H54 (cell line): ENCODE data around the gene MID2.
"Not testable (repeated sequence)": the region's sequence is repeated elsewhere in the genome, so short reads cannot be mapped to it uniquely, and the experiment has no call there.

Experiments used
- DNase-seq: peaks from one replicate; pipeline ENCODE4 v3.0.0; 2011; ENCODE audit warnings: low spot score, mixed read lengths; ENCODE audit not compliant: insufficient read length
- FAIRE-seq: peaks from 3 replicates; lab custom pipeline; 2011; peaks lifted over from hg19 to GRCh38; lab: Jason Lieb, UNC
- POLR2A ChIP-seq: IDR thresholded peaks from 2 replicates; pipeline ENCODE4 v1.6.1; 2011; ENCODE audit warnings: low read depth, mild to moderate bottlenecking, low read length

The MID2 gene

GRCh38 chrX:107825698-107826237 lies at the start of gene MID2:
Gene MID2, plus strand, starts transcription at chrX:107825866. Its CDS starts 561 bp downstream, at chrX:107826427.
- peak; percentile 30 for FAIRE-seq
- no peak for TF ChIP-seq POLR2A
- DNase-seq: peak; percentile 47

GRCh38 chrX:107776649-107777535 lies 48.8 kb upstream of the MID2 start:
- peak; percentile 41 for DNase-seq
- FAIRE-seq: peak; percentile 96

GRCh38 chrX:107777536-107777832 lies 48.2 kb upstream of the MID2 start, which contains the start of gene NCBP2L:
Gene NCBP2L, plus strand, starts transcription at chrX:107777733. Its CDS starts 16,488 bp downstream, at chrX:107794221.
- no peak for TF ChIP-seq POLR2A
- no peak for FAIRE-seq
- no peak for DNase-seq

More at GRCh38 chrX:107776649-107777535, 48.8 kb upstream of the MID2 start:
- TF ChIP-seq POLR2A: no peak

- DNase-seq (no peak), FAIRE-seq (no peak)
- no peak for TF ChIP-seq POLR2A
These were observed 45.1 kb upstream of the MID2 start for GRCh38 chrX:107780525-107780924.

- FAIRE-seq (no peak), DNase-seq (no peak)
- no peak for TF ChIP-seq POLR2A
These were observed 37.8 kb upstream of the MID2 start for GRCh38 chrX:107787827-107788226.

- no peak for FAIRE-seq
- DNase-seq: no peak
- TF ChIP-seq POLR2A: no peak
These were observed 21.2 kb upstream of the MID2 start for GRCh38 chrX:107804427-107804826.

- DNase-seq (no peak), FAIRE-seq (no peak)
- TF ChIP-seq POLR2A: no peak
These were observed 20.5 kb upstream of the MID2 start for GRCh38 chrX:107805179-107805578.

- DNase-seq, FAIRE-seq: not testable (repeated sequence)
These were observed 15.6 kb upstream of the MID2 start for GRCh38 chrX:107810053-107810452.

- no peak for DNase-seq
- FAIRE-seq: no peak
These were observed 6.7 kb upstream of the MID2 start for GRCh38 chrX:107818900-107819521.

GRCh38 chrX:107823042-107823441 lies 2.6 kb upstream of the MID2 start:
- no peak for DNase-seq
- FAIRE-seq: no peak
- no peak for TF ChIP-seq POLR2A

More at GRCh38 chrX:107818900-107819521, 6.7 kb upstream of the MID2 start:
- TF ChIP-seq POLR2A: no peak

- no peak for DNase-seq
- no peak for TF ChIP-seq POLR2A
- no peak for FAIRE-seq
These were observed 2.2 kb upstream of the MID2 start for GRCh38 chrX:107823456-107823855.

- DNase-seq (peak; percentile 21), FAIRE-seq (no peak)
- TF ChIP-seq POLR2A: no peak
These were observed 768 bp downstream of the MID2 start for GRCh38 chrX:107826238-107827029.

GRCh38 chrX:107827030-107827831 lies 1.6 kb downstream of the MID2 start:
- DNase-seq (no peak), FAIRE-seq (peak; percentile 20)
- TF ChIP-seq POLR2A: no peak

- FAIRE-seq (no peak), DNase-seq (no peak)
- no peak for TF ChIP-seq POLR2A
These were observed 2.2 kb downstream of the MID2 start for GRCh38 chrX:107827852-107828251.
